Spleen (tissue), 11 donors: ENCODE results near the gene FOXD2. TPM values are rescaled to one million over a fixed set of nuclear protein-coding genes. Genes with fewer than 3 reads are reported as not detected.

Experiments
- DNase-seq: peaks from one replicate; pipeline ENCODE4 v3.0.0-alpha.2; 2020
- H3K27ac ChIP-seq, 8 donors: fragments of 200-600 bp; sonication (generic) in 7 of 8; 1 replicate in 4 of 8; 2 replicates in 4 of 8; pipeline versions ENCODE4 v1.5.0 to v1.8.0; 2016 to 2021; ENCODE audit warnings: inconsistent platforms in 4 of 8, mild to moderate bottlenecking in 4 of 8, moderate library complexity in 1 of 8
- H3K27me3 ChIP-seq, 7 donors: fragments of 200-600 bp; sonication (generic) in 6 of 7; replicated peaks in 1 of 7; 1 replicate in 4 of 7; 2 replicates in 3 of 7; pipeline versions ENCODE4 v1.5.0 to v1.8.0; 2016 to 2021; ENCODE audit warnings: inconsistent platforms in 3 of 7, mild to moderate bottlenecking in 1 of 7
- H3K36me3 ChIP-seq, 6 donors: fragments of 200-600 bp; sonication (generic) in 5 of 6; 1 replicate in 4 of 6; 2 replicates in 2 of 6; pipeline versions ENCODE4 v1.5.0 to v1.8.0; 2016 to 2021; ENCODE audit warnings: inconsistent platforms in 2 of 6
- H3K4me1 ChIP-seq, 6 donors: fragments of 200-600 bp; sonication (generic) in 5 of 6; 1 replicate in 3 of 6; 2 replicates in 3 of 6; pipeline versions ENCODE4 v1.5.0 to v1.8.0; 2016 to 2021; ENCODE audit warnings: inconsistent platforms in 3 of 6
- H3K4me3 ChIP-seq, 8 donors: fragments of 200-600 bp; sonication (generic) in 7 of 8; 1 replicate in 4 of 8; 2 replicates in 4 of 8; pipeline versions ENCODE4 v1.5.0 to v1.8.0; 2016 to 2021; ENCODE audit warnings: inconsistent platforms in 4 of 8, mild to moderate bottlenecking in 4 of 8, moderate library complexity in 2 of 8
- H3K9me3 ChIP-seq, 8 donors: fragments of 200-600 bp; sonication (generic) in 7 of 8; 1 replicate in 4 of 8; 2 replicates in 4 of 8; pipeline versions ENCODE4 v1.5.0 to v1.8.0; 2016 to 2021; ENCODE audit warnings: inconsistent platforms in 4 of 8
- CTCF ChIP-seq, 11 experiments: fragments of 200-600 bp in 7 of 11; fragments of 450-650 bp in 4 of 11; sonication (generic) in 4 of 11; IDR thresholded peaks in 8 of 11; conservative IDR thresholded peaks in 3 of 11; 1 replicate in 7 of 11; 2 replicates in 4 of 11; pipeline versions ENCODE4 v1.4.0 to v1.8.0; 2016 to 2021; ENCODE audit warnings: antibody characterized with exemption in 11 of 11, inconsistent platforms in 4 of 11, mild to moderate bottlenecking in 1 of 11
- POLR2A ChIP-seq, 3 donors: fragments of 450-650 bp; IDR thresholded peaks; one replicate each; pipeline ENCODE4 v1.5.1; 2017; ENCODE audit warnings: antibody characterized with exemption in 3 of 3, mild to moderate bottlenecking in 1 of 3
- POLR2AphosphoS5 ChIP-seq, 3 donors: sonication (generic); formaldehyde crosslinking; IDR thresholded peaks; one replicate each; pipeline ENCODE4 v1.5.1; 2017; ENCODE audit warnings: antibody characterized with exemption in 3 of 3
- WGBS, 5 donors: extraction: QIAGEN DNeasy Blood & Tissue Kit in 3 of 5; methylation state at CpG; one replicate each; pipeline versions ENCODE4 v1.1.5 to v1.1.7; 2013 to 2018; 5-methylcytosine and 5-hydroxymethylcytosine counted together
- intact Hi-C: fragments of 100-400 bp; cut with DNase I; formaldehyde crosslinking; loops from one replicate; pipeline ENCODE4 v1.15.0; 2023; ENCODE audit warnings: low total_unique reads
- polyA plus RNA-seq, 3 donors: library from polyadenylated mRNA; stranded (reverse); fragments of 200-250 nt; gene quantifications; one replicate each; pipeline ENCODE4 v1.2.1, GENCODE V29; 2013
- total RNA-seq, 7 donors: library from RNA; depleted of rRNA in 3 of 7; stranded (reverse); fragments of >200 nt in 3 of 7; fragmentation: NEBNext Ultra II Directional in 4 of 7; extraction: Animal tissue kit (Norgen Biotek cat#: 25700) in 4 of 7; gene quantifications; one replicate each; pipeline versions ENCODE4 v1.1.0 to v1.2.1, GENCODE V29; 2016 to 2021
- donor health status: healthy with polysubstance abuse.
- donor health status: DM: no; HTN: no; CAD: no; lungs with moderate emphysema.
- donor health status: DM: no; HTN: no; CAD: no.
- donor health status: Bipolar disorder and iron deficiency.
- donor health status: healthy.
- donor health status: DM: no; HTN: no; CAD: no.
- donor health status: DM: yes; HTN: yes; CAD: no.

Gene FOXD2
- total and polyA plus RNA-seq, 10 donors, result 0.09 to 1.7 (median 0.61) TPM

GRCh38 chr1:47418681-47419325 is 19.0 kb upstream of the FOXD2 start:
- Histone ChIP-seq H3K4me1 (peaks cover 0 to 8% (median 4%) of the 10 kb centered on the region in 6 donors), H3K9me3 (no peaks in the 10 kb centered on the region), H3K36me3 (no peaks in the 10 kb centered on the region), H3K27ac (no peak overlapping the region), H3K27me3 (peaks cover 0 to 81% (median 37%) of the 10 kb centered on the region in 7 donors), H3K4me3 (no peak overlapping the region)
- WGBS, 5 donors, result 86 to 94% (median 91%) methylated on average over 6 of the region's 6 CpGs
- no peak for DNase-seq
- intact Hi-C loops, result no loop called here
- no peak for TF ChIP-seq CTCF (IDR thresholded peaks at IDR 0.05 in 8 of 11, conservative IDR thresholded peaks at IDR 0.05 in 3 of 11)
- no peak for TF ChIP-seq POLR2AphosphoS5 (IDR thresholded peaks at IDR 0.05)
- TF ChIP-seq POLR2A (IDR thresholded peaks at IDR 0.05), result no peak

GRCh38 chr1:47420547-47420946 is 17.3 kb upstream of the FOXD2 start:
- H3K36me3 ChIP-seq, result no peaks in the 10 kb centered on the region
- 88 to 92% (median 92%) methylated on average over 4 of the region's 4 CpGs for WGBS, 5 donors
- no peak overlapping the region for H3K27ac ChIP-seq
- no peak for DNase-seq
- no peak overlapping the region for H3K4me3 ChIP-seq
- peaks cover 0 to 81% (median 29%) of the 10 kb centered on the region in 7 donors for H3K27me3 ChIP-seq
- intact Hi-C loops, result loop anchor here (10.0 kb wide), 1 partner anchor 226 kb away; the partner anchor contains the start of gene PDZK1IP1
- H3K9me3 ChIP-seq, result no peaks in the 10 kb centered on the region
- TF ChIP-seq POLR2A (IDR thresholded peaks at IDR 0.05) (no peak), POLR2AphosphoS5 (IDR thresholded peaks at IDR 0.05) (no peak), CTCF (IDR thresholded peaks at IDR 0.05 in 8 of 11, conservative IDR thresholded peaks at IDR 0.05 in 3 of 11) (no peak)
- H3K4me1 ChIP-seq, result peaks cover 0 to 12% (median 4%) of the 10 kb centered on the region in 6 donors

GRCh38 chr1:47423872-47424271 is 14.0 kb upstream of the FOXD2 start:
- 45 to 60% (median 52%) methylated on average over 2 of the region's 2 CpGs for WGBS, 5 donors
- no peak overlapping the region for H3K27ac ChIP-seq
- intact Hi-C loops, result loop anchor here (10.0 kb wide), 1 partner anchor 229 kb away; the partner anchor contains the start of gene PDZK1IP1

More at GRCh38 chr1:47423872-47424271, 14.0 kb upstream of the FOXD2 start:
- Histone ChIP-seq H3K4me3 (no peak overlapping the region), H3K27me3 (peaks cover 0 to 66% (median 2%) of the 10 kb centered on the region in 7 donors), H3K4me1 (peaks cover 0 to 3% (median 0%) of the 10 kb centered on the region in 6 donors), H3K9me3 (no peaks in the 10 kb centered on the region), H3K36me3 (no peaks in the 10 kb centered on the region)
- TF ChIP-seq POLR2AphosphoS5 (IDR thresholded peaks at IDR 0.05) (no peak), CTCF (IDR thresholded peaks at IDR 0.05 in 8 of 11, conservative IDR thresholded peaks at IDR 0.05 in 3 of 11) (no peak), POLR2A (IDR thresholded peaks at IDR 0.05) (no peak)
- no peak for DNase-seq
